A172 (cell line): Measurements from ENCODE around the gene ARID4B. TPM values are rescaled to one million over a fixed set of nuclear protein-coding genes. Genes with fewer than 3 reads are reported as not detected.
"Not testable (repeated sequence)": the region's sequence is repeated elsewhere in the genome, so short reads cannot be mapped to it uniquely, and the experiment has no call there.

Source experiments
- DNase-seq: peaks from one replicate; pipeline ENCODE4 v3.0.0-alpha.2; 2015; ENCODE audit warnings: low spot score
- total RNA-seq: library from RNA; depleted of rRNA; stranded (reverse); fragments of >200 nt; shearing (Covaris generic); gene quantifications from 2 replicates; pipeline ENCODE4 v1.2.3, GENCODE V29; 2014

The ARID4B gene
- total RNA-seq, 1 experiment from 2014 or later: 29.9 TPM

DNA sequence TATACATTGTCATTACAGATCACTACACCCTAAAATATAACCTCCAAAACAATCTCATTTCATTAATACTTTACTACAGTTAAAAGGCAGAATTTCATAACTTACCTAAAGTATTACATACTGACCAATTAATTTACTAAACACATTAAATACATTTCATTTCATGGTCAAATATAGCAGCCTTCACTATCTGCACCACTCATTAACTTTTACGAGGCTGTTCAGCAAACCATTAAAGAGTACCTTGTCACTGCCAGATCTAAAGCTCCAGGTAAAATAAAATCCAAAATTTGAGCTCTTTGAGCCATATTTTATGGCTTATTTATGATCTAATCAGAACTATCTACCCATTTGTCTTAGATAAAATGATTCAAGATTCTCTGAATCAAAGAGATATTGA is 100.6 kb downstream of the ARID4B start:
- DNase-seq: no peak

DNA sequence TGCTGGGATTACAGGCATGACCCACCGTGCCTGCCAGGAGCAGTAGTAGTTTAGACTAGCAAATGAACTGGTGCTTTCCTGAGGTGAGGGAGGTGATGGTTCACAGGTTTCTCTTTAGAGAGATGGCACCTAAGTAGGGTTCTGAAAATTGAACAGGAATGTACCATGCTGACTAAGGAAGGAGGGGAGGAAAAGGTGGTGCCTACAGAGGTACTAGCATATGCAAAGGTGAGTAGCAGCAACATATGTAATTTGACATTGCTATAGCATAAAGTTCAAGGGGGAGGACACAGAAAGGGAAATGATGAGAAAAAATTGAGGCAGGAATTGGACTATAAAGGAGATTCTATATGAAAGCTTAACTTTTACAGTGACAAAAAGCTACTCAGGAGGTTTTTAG is 101.0 kb downstream of the ARID4B start:
- no peak for DNase-seq

DNA sequence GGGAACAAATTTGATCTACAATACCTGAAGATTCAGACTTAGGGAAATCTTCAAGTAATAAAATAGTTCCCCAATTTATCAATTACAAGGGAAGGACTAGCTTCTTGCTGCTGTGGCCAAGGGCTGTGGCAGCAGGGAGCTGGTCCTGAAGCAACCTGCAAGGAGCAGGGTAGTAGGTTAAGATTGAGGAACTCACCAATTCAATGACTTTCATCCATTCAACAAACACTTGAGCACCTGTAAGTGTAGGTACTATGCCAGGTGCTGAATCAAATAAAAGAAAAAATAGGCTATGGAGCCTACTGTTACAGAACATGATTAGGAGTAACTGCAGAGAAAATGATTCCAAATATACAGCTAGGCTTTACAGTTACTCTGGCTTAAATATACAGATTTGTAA is 102.7 kb downstream of the ARID4B start:
- DNase-seq: no peak

DNA sequence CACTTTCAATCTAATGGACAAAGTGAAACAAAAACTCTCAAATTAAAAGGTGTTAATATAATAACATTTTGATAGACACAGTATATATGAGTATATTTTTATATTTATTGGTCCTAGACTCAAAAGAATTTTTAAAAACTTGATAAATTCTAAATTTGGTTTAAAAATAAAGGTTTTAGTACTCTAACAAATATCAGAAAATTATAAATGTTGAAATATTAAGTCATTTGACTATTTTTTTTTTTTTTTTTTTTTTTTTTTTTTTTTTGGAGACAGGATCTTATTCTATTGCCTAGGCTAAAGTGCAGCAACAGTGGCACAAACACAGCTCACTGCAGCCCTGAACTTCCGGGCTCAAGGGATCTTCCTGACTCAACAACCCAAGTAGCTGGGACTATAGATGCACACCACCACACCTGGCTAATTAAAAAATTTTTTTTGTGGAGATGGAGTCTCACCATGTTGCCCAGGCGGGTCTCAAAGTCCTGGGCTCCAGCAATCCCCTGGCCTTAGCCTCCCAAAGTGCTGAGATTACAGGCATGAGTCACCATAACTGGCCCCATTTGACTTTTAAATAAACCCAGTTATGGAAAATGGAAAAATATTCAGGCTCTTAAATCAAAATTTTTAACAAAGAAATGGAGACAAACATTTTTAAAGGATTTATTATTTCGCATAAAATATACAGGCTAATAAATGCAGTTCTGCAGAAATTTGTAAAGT is 106.2 kb downstream of the ARID4B start:
- DNase-seq: no peak

DNA sequence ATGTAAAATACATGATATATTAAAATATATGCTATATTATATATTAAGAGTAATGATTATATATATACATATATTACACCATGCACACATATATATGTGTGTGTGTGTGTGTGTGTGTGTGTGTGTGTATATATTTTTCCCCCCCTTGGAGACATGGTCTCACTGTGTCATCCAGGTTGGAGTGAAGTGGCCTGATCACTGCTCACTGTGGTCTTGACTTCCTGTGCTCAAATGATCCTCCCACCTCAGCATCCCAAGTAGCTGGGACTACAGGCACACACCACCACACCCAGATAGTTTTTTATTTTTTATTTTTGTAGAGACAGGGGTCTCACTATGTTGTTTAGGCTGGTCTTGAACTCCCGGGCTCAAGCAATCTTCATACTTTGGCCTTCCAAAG is 112.5 kb downstream of the ARID4B start:
- DNase-seq: no peak

DNA sequence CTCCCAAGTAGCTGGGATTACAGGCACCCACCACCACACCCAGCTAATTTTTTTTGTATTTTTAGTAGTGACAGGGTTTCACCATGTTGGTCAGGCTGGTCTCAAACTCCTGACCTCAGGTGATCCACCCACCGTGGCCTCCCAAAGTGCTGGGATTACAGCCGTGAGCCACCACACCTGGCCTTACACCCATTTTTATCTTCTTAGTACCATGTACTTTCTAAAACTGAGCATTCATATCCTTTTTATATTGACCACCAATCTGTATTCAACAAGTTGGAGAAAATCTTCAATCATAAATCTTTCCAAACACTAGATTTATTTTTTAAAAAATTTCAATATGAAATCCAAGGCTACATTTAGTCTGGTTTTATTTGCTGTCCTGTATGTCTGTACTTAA is 113.0 kb downstream of the ARID4B start:
- DNase-seq: not testable (repeated sequence)

DNA sequence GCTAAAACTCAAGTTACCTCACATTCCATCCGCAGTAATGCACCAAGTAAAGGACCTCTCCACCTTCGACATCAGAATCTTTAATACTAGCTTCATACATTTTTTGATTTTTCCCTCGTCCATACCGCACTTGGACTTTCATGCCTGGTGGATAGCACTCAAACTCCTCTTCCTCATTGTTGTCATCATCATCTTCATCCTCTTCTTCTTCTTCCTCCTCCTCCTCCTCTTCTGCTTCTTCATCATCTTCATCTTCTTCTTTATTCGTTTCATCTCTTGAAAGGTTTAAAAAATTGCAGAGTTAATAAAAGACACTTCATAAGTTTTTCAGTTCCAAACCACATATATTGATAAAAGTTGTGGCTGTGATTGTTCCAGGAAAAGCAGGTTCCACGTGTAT is 114.2 kb downstream of the ARID4B start:
- no peak for DNase-seq

DNA sequence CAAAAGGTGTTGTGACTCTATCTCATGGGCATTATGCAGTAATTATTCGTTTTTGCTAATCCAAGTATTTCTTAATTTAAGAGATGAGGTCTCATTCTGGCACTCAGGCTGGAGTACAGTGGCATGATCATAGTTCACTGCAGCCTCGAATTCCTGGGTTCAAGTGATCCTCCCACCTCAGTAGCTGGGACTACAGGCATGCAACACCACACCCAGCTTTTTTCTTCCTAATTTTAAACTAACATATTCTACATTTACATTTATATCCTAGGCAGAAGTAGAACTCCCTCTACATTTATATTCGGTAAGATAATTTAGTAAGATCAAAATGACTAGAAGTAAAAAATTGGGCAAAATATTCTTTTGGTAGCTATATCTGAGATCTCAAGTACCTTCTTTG is 116.5 kb downstream of the ARID4B start:
- no peak for DNase-seq

DNA sequence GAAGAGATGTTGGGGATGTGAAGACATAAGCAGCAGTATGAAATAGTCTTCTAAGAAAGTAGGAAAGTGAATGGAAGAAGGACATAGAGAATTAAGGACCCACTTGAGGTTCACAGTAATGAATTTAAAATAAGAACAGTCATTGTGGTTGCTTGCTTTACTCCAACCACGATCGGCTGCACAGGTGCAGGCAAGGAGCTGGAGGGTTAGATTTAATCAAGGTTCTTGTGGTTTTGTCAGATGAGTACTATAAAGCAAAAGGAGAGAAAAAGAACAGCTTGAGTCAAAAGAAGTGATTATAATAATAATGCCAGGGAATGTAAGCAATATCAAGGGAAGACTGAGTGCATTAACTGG is 120.8 kb downstream of the ARID4B start:
- peak; percentile 14 for DNase-seq

DNA sequence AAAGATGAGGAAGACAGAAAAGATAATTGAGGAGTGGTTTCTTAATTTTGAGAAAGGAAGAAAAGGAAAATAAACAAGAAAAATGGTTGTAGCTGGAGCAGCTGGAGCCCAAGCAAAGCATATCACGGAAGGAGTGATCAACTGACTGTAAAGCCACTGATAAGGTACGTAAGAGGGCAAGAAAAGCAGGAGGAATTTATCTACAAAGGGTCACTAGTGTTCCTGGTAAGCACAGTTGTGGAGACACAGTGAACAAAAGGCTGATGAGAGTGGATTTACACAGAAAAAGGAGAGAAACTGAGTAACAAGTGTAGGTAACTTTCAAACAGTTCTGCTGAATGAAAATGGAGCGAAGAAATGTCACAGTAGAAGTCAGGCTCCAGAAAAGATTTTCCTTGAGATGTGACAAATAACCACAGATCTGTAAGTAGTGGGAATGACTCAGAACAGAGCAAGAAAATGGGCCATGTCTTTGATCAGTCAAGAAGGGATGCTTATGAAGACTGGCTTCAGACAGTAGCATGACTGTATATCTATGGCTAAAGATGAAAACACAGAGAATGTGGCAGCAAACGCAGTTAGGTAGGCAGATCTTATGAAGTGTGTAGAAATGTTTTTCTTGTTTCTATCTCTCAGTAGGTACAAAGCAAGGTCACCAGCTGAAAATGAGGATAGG is 121.3 kb downstream of the ARID4B start:
- DNase-seq: peak; percentile 15

DNA sequence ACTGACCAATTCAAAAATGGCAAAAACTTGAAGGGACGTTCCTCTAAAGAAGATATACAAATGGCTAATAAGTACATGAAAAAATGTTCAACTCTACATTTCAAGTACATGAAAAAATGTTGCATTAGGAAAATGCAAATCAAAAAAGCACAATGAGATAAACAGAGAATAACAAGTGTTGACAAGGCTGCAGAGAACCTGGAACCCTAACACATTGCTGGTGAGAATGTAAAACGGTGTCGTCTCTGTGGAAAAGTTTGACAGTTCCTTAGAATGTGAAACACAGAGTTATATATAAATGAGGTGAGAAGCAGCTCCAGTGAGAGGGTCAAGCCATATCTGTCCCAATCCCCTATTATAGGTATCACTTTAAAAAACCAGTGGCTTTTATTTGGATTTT is 122.3 kb downstream of the ARID4B start:
- DNase-seq: no peak

DNA sequence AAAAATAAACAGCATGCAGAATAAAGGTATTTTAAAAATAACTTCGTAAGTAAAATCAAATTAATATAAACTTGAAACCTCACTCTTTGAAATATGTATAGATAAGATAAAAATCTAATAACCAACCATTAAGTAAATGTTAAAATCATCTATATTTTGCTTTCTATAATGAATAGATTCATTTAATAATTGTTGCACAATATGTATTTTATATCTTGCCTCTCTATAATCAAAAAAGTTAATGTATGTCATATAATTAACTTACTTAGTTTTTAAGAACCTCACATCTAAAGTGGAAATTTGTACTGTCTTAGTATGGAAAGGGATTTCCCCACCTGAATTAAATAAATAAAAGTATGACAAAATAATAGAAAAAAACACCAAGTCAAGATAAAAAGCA is 124.6 kb downstream of the ARID4B start:
- DNase-seq: no peak

DNA sequence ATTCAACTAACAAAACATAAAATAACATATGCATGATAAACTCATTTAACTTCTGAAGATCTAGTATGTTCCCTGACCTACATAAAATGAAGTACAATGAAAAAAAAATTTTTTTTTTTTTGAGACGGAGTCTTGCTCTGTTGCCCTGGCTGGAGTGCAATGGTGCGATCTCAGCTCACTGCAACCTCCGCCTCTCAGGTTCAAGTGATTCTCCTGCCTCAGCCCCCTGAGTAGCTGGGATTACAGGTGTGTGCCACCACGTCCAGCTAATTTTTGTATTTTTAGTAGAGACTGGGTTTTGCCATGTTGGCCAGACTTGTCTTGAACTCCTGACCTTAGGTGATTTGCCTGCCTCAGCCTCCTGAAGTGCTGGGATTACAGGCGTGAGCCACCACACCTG is 125.5 kb downstream of the ARID4B start:
- not testable (repeated sequence) for DNase-seq

DNA sequence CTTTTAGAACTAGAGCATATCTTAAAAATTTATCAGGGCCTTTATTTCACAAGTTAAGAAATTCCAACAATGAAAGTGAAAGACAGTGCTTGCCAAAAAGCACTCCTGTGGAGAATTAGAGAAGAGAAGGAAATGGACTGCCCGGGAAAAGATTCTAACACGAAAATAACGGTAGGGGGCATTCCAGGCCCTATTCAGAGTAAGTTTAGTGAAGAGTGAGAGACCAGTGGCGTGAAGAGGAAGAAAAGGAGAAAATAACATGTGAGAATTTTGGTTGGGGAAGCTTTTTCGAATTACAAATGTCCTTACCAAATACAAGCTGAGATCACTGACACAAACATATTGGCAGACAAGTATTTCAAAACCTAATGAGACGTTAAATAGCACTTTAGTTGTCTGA is 128.5 kb downstream of the ARID4B start:
- no peak for DNase-seq

DNA sequence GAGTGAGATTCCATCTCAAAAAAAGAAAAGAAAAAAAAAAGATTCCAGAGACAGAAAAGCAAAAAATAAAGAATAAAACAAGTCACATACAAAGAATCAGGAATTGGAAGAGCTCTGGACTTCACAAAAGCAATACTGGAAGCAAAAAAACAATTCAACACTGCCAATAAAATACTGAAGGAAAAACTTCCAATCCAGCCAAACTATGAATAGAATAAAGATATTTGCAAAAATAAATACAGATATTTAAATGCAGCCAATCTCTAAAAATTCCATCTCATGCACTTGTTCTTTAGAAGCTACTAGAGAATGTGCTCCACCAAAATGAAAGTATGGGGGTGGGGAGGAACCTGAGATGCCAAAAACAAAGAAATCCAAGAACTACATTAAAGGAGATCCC is 137.5 kb downstream of the ARID4B start:
- no peak for DNase-seq

DNA sequence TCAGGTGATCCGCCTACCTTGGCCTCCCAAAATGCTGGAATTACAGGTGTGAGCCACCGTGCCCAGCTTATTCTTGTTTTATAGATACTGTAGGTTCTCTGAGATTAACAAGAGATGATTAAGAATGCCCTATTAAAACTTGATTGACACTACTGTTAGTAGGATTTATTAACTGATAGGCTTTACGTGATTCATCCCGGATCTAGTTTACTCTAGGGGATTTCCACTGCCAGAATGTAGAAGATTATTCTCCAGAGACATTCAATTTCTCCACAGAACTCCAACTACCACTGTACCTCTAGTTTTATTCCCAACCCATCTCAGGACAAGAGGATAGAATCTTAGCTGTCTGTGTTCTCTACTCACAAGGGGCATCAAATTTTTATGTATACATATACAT is 140.7 kb downstream of the ARID4B start:
- no peak for DNase-seq

DNA sequence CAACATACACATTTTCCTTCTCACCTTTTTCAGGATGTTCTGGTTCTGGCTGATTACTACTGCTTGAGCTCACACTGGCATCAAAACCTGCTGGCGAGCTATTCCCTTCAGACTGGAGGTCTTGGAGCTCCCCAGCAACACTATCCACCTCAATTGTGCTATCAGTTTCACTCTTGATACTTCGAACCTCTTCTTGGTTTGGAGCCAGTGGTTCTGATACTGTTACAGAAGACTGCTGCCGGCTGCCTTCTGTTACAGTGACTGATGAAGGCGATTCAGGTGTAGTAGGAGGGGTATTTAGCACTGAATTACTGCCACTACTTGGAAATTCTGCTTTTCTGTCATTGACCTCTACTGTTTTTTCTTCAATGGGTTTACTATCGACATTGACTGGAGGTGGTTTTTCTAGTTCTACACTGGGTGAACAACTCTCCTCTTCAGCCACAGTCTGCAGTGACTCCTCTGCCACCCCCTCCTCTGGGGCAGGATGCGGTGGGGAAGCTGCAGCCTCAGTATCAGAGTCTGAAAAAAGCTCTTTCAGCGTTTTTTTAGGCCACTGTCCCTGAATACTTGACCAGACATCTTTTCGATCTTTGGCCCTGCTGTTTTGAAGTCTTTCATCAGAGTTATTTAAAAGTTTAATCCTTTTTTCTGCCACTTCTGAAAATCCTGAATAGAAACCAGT is 146.3 kb downstream of the ARID4B start:
- no peak for DNase-seq

DNA sequence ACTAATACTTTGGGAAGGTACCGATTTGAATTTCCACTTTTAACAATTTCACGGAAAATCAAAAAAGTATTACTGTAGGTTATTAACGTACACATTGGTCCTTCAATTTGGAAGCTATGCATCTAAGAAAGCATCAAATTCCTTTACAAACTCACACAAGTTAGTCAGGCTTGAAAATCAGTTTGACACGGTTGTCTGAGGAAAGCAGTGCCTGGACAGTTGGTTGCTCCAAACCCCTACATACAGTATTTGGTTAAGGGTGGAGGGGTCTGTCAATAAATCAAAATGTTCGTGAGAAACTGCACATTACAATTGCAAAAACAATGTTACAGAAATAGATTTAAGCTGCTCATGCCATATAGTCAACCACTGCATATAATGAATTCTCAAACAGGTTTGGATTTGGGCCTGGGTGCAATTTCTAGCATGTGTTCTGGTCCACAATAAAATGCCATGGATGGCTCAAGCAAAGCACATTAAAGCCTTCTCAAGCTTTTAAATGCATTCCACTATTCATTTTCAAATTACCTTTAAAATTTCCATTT is 147.0 kb downstream of the ARID4B start:
- no peak for DNase-seq

DNA sequence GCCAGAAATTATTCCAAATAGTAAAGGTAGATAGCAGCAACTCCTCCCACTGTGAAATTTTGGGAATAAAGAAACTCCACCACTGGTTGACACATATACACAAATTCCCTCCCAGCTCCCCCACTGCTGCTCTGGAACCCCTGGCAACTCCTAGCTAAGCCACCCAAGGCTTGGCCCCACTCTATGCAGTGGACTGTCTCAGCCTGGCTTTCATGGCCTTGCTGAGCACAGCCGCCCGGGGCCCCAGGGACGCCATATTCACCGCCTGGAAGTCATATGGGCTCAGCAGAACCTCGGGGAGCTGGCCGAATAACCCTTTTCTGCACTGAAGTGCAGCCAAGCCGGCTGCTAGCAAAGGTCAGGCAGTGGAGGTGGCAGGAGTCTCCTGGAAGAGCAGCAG is 151.5 kb downstream of the ARID4B start:
- DNase-seq: no peak

DNA sequence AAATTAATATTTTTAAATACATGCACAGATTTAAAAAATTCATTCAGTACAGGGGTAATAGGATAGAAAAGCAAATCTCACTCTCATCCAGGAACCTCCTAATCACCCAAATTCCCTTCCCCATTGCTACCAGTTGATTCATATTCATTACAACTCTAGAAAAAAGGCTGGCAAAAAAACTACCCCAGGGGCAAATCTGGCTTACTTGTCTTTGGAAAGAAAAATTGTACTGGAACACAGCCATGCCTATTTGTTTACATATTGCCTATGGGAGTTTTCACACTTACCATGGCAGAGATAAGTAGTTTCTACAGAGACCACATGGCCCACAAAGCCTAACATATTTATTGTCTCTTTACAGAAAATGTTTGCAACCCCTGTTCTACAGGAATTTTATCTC is 158.0 kb downstream of the ARID4B start:
- DNase-seq: no peak

DNA sequence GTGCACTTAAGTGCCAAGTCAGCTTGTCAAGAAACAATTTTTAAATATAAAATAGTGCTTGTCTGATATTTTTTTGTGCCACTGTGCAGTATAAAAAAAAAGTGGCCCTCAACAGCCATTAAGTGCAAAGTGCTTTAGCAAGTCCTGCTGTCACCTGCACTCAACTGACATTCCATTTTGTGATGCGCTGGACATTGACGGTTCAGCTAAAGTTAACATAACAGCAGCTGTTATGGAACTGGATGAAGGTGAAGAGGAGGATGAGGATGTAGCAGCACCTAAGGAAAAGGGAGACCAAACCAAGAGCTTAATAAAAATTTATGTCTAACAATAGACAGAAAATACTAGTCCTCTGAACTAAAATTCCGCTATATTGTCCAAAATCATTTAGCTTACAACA is 159.6 kb downstream of the ARID4B start:
- DNase-seq: no peak

DNA sequence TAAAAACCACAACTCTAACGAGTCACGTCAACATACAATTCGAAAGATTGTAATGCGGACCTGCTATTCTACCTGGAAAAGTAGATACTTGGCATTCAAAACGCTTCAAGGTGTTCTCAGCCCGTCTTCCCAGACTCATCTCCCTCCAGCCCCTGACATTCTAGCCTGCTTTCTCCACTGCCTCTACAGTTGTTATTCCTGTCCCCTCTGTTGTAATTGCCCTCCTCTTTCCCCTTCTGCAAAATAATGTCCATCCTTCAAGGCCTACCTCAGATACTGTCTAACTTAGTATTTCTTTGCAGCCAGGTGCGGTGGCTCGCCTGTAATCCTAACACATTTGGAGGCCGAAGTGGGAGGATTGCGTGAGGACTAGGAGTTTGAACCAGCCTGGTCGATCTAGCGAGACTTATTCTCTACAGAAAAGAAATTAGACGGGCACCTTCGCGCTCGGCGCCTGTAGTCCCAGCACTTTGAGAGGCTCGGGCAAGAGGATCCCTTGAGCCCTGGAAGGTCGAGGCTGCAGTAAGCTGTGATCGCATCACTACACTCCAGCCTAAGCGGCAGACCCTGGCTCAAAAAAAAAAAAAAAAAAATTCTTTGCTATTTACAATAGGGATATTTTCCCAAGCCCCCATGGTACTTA is 166.2 kb downstream of the ARID4B start:
- DNase-seq: no peak
